C4-2B (cell line): Measurements from ENCODE around the gene DOCK6.

Experiments used
- H3K27ac ChIP-seq: fragments of 450-650 bp; 2 replicates; pipeline ENCODE4 v1.5.1; 2017
- CTCF ChIP-seq: fragments of 450-650 bp; conservative IDR thresholded peaks from 2 replicates; pipeline ENCODE4 v1.5.1; 2017; ENCODE audit warnings: mild to moderate bottlenecking
- ZFX ChIP-seq: fragments of 450-650 bp; IDR thresholded peaks from 2 replicates; pipeline ENCODE4 v1.6.1; 2017

The DOCK6 gene

GRCh38 chr19:11293433-11294389, 31.4 kb upstream of the DOCK6 start:
- peak; percentile 99 for TF ChIP-seq CTCF
- no peak for TF ChIP-seq ZFX
- peak overlapping the region; percentile 18; the same call in 1 of the 2 replicates for H3K27ac ChIP-seq

- H3K27ac ChIP-seq = no peak overlapping the region
- TF ChIP-seq CTCF (no peak), ZFX (no peak)
Observed at GRCh38 chr19:11291991-11292390, 29.7 kb upstream of the DOCK6 start.

GRCh38 chr19:11291415-11291814, 29.1 kb upstream of the DOCK6 start:
- no peak overlapping the region for H3K27ac ChIP-seq
- TF ChIP-seq ZFX = no peak
- no peak for TF ChIP-seq CTCF

GRCh38 chr19:11290256-11290655, 27.9 kb upstream of the DOCK6 start:
- H3K27ac ChIP-seq = no peak overlapping the region
- no peak for TF ChIP-seq CTCF
- TF ChIP-seq ZFX = no peak

GRCh38 chr19:11288349-11288748, 26.0 kb upstream of the DOCK6 start:
- TF ChIP-seq CTCF (peak; percentile 70), ZFX (no peak)

GRCh38 chr19:11286312-11286974, 24.1 kb upstream of the DOCK6 start:
- no peak for TF ChIP-seq ZFX
- H3K27ac ChIP-seq = no peak overlapping the region

More at GRCh38 chr19:11288349-11288748, 26.0 kb upstream of the DOCK6 start:
- no peak overlapping the region for H3K27ac ChIP-seq

- H3K27ac ChIP-seq = no peak overlapping the region
- no peak for TF ChIP-seq ZFX
- TF ChIP-seq CTCF = no peak
Observed at GRCh38 chr19:11284515-11284914, 22.2 kb upstream of the DOCK6 start.
